ENCODE data around the gene CCNY. TPM values are rescaled to one million over a fixed set of nuclear protein-coding genes. Genes with fewer than 3 reads are reported as not detected.
A peak's percentile ranks its signal among the peaks of the same experiment; 100 is the strongest.

The CCNY gene
- total and polyA plus RNA-seq, 2 of the 13 experiments (the other 11 are each of a cell fraction or from before 2014, with no cell fraction given), result 48.2 to 54.7 TPM

DNA sequence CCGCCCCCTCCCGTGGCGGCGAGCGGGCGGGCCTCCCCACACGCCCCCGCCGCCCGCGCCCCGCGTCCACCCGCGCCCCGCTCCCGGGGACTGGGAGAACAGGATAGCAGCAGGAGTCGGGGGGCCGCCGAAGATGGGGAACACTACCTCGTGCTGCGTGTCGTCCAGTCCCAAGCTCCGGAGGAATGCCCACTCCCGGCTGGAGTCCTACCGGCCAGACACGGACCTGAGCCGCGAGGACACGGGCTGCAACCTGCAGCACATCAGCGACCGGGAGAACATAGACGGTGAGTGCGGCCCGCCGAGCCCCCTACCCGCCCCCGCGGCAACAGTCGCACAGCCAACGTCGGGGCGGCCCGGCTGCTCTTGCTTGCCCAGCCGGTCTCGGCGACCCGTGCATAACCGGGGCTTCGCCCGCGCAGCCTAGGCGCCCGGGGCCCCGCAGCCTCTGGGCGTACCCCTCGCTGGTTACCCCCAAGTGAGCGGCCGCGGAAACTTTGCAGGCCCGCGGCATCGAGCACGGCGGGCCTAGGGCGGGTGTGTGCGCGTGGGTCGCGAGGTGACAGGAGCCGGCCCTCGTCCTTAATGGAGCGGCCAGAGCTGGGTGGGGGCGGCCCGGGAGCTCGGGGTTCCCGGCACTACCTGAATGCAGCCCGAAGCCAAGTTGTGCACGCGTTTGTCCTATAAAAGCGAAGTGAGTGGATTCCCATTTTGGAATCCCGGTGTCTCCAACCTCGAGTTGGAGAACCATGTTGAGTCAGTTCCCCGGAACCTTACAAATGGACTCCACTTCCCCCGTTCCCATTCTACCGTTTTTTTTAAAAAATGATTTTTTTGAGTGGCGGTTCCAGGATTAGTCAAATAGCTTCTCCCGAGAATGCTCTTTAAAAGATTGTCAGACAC lies 863 bp downstream of the CCNY start (continued):
- TF ChIP-seq TIGD3 (CRISPR knock-in tag; IDR thresholded peaks at IDR 0.05; ENCODE audit: borderline replicate concordance) (no peak), ZFP36 (IDR thresholded peaks at IDR 0.05; ENCODE audit: borderline replicate concordance, low read depth, low read length, partially characterized antibody) (no peak), ZNF350 (CRISPR knock-in tag; IDR thresholded peaks at IDR 0.05; ENCODE audit: borderline replicate concordance, low read depth) (peak; percentile 33; the same call in 1 of the 2 replicates), HIVEP1 (CRISPR knock-in tag; IDR thresholded peaks at IDR 0.05) (0 out of 2 replicates have a peak, but pooled peaks have one; percentile 40), ZNF563 (CRISPR knock-in tag; IDR thresholded peaks at IDR 0.05) (peak; percentile 49; the same call in 1 of the 2 replicates), GLI4 (CRISPR knock-in tag; IDR thresholded peaks at IDR 0.05; ENCODE audit: borderline replicate concordance) (no peak)
- TF ChIP-seq, protein P1, sequence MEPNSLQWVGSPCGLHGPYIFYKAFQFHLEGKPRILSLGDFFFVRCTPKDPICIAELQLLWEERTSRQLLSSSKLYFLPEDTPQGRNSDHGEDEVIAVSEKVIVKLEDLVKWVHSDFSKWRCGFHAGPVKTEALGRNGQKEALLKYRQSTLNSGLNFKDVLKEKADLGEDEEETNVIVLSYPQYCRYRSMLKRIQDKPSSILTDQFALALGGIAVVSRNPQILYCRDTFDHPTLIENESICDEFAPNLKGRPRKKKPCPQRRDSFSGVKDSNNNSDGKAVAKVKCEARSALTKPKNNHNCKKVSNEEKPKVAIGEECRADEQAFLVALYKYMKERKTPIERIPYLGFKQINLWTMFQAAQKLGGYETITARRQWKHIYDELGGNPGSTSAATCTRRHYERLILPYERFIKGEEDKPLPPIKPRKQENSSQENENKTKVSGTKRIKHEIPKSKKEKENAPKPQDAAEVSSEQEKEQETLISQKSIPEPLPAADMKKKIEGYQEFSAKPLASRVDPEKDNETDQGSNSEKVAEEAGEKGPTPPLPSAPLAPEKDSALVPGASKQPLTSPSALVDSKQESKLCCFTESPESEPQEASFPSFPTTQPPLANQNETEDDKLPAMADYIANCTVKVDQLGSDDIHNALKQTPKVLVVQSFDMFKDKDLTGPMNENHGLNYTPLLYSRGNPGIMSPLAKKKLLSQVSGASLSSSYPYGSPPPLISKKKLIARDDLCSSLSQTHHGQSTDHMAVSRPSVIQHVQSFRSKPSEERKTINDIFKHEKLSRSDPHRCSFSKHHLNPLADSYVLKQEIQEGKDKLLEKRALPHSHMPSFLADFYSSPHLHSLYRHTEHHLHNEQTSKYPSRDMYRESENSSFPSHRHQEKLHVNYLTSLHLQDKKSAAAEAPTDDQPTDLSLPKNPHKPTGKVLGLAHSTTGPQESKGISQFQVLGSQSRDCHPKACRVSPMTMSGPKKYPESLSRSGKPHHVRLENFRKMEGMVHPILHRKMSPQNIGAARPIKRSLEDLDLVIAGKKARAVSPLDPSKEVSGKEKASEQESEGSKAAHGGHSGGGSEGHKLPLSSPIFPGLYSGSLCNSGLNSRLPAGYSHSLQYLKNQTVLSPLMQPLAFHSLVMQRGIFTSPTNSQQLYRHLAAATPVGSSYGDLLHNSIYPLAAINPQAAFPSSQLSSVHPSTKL (CRISPR knock-in tag; IDR thresholded peaks at IDR 0.05), result no peak
- TF ChIP-seq, protein P2, sequence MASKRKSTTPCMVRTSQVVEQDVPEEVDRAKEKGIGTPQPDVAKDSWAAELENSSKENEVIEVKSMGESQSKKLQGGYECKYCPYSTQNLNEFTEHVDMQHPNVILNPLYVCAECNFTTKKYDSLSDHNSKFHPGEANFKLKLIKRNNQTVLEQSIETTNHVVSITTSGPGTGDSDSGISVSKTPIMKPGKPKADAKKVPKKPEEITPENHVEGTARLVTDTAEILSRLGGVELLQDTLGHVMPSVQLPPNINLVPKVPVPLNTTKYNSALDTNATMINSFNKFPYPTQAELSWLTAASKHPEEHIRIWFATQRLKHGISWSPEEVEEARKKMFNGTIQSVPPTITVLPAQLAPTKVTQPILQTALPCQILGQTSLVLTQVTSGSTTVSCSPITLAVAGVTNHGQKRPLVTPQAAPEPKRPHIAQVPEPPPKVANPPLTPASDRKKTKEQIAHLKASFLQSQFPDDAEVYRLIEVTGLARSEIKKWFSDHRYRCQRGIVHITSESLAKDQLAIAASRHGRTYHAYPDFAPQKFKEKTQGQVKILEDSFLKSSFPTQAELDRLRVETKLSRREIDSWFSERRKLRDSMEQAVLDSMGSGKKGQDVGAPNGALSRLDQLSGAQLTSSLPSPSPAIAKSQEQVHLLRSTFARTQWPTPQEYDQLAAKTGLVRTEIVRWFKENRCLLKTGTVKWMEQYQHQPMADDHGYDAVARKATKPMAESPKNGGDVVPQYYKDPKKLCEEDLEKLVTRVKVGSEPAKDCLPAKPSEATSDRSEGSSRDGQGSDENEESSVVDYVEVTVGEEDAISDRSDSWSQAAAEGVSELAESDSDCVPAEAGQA (IDR thresholded peaks at IDR 0.05; ENCODE audit: low read depth), result no peak
- TF ChIP-seq, protein P2 (CRISPR knock-in tag; IDR thresholded peaks at IDR 0.05; ENCODE audit: borderline replicate concordance), result no peak
- TF ChIP-seq, protein P3, sequence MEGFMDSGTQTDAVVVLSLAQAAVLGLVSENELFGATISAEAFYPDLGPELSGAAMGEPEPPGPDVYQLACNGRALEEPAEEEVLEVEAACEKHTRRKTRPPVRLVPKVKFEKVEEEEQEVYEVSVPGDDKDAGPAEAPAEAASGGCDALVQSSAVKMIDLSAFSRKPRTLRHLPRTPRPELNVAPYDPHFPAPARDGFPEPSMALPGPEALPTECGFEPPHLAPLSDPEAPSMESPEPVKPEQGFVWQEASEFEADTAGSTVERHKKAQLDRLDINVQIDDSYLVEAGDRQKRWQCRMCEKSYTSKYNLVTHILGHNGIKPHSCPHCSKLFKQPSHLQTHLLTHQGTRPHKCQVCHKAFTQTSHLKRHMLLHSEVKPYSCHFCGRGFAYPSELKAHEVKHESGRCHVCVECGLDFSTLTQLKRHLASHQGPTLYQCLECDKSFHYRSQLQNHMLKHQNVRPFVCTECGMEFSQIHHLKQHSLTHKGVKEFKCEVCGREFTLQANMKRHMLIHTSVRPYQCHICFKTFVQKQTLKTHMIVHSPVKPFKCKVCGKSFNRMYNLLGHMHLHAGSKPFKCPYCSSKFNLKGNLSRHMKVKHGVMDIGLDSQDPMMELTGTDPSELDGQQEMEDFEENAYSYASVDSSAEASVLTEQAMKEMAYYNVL (CRISPR knock-in tag; IDR thresholded peaks at IDR 0.05; ENCODE audit: borderline replicate concordance), result no peak
- TF ChIP-seq, protein P4, sequence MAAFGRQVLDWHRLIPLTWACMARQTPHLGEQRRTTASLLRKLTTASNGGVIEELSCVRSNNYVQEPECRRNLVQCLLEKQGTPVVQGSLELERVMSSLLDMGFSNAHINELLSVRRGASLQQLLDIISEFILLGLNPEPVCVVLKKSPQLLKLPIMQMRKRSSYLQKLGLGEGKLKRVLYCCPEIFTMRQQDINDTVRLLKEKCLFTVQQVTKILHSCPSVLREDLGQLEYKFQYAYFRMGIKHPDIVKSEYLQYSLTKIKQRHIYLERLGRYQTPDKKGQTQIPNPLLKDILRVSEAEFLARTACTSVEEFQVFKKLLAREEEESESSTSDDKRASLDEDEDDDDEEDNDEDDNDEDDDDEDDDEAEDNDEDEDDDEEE (CRISPR knock-in tag; IDR thresholded peaks at IDR 0.05), result 0 out of 2 replicates have a peak, but pooled peaks have one; percentile 48

Measured in HepG2 (cell line).